ENCODE results near the gene TSEN54.

TSEN54 gene

GRCh38 chr17:75488693-75489510 lies 27.4 kb upstream of the TSEN54 start:
- DNase-seq (ENCODE audit: low read depth in 2 of 2): no peak

- DNase-seq (ENCODE audit: low read depth in 2 of 2): no peak
These were observed 26.8 kb upstream of the TSEN54 start for GRCh38 chr17:75489511-75489955.

- DNase-seq (ENCODE audit: low read depth in 2 of 2): no peak
These were observed 26.1 kb upstream of the TSEN54 start for GRCh38 chr17:75490173-75490743.

- no peak for DNase-seq (ENCODE audit: low read depth in 2 of 2)
These were observed 25.2 kb upstream of the TSEN54 start for GRCh38 chr17:75490953-75491649.

DNA sequence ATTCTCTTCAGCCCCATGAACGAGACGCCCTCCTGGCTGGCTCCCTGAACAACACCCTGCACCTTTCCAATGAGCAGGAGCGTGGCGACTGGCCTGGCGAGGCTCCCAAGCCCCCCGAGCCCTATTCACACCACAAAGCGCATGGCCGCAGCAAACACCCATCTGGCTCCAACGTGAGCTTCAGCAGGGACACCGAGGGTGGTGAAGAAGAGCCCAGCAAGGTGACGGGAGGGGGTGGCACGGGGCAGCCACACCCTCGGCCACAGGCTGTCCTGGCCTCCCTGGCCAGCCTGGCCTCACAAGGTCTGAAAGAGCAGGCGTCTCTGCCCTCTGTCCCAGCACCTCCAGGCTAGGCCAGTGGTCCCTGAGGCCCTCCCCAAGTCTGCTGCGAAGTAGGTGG lies 24.6 kb upstream of the TSEN54 start:
- DNase-seq (ENCODE audit: low read depth in 2 of 2): no peak

- no peak for DNase-seq (ENCODE audit: low read depth in 2 of 2)
These were observed 23.7 kb upstream of the TSEN54 start for GRCh38 chr17:75492555-75493168.

DNA sequence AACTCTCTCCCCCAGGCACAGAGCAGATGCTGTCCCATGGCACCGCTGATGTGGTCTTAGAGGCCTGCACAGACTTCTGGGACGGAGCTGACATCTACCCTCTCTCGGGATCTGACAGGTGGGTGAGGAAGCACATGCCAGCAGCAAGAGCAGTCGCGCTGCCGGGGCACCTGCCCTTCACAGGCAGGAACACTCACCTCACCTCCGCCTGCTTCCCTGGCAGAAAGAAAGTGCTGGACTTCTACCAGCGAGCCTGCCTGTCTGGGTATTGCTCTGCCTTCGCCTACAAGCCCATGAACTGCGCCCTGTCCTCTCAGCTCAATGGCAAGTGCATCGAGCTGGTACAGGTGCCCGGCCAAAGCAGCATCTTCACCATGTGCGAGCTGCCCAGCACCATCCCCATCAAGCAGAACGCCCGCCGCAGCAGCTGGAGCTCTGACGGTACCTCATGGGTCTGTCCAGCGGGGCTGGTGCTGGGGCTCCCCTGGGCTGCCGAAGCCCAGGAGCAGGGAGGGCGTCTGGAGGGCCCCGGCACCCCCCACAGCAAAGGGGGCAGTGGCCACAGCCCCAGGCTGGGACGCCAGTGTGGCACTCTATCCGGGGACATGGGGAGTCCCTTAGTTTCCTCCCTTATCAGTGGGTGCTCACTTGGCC lies 22.7 kb upstream of the TSEN54 start:
- DNase-seq (ENCODE audit: low read depth in 2 of 2): no peak

DNA sequence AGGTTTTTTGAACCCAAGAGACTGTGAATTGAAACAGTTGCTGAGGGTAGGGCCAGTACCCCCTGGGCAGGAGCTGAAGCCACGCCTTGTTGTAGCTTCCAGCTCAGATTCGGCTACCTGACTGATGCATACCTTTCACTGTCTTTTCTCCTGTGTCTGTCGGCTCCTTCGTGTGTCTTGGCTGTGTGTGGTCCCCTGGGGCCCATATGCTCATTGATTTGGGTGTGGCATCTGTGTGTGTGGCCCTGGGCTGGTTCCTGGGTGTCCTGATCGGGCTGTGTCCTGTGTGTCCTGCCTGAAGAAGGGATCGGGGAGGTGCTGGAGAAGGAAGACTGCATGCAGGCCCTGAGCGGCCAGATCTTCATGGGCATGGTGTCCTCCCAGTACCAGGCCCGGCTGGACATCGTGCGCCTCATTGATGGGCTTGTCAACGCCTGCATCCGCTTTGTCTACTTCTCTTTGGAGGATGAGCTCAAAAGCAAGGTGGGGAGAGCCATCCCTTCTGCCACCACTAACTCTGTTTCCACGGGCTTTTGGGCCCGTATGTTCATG lies 21.9 kb upstream of the TSEN54 start:
- DNase-seq (ENCODE audit: low read depth in 2 of 2): no peak

GRCh38 chr17:75496005-75496404 lies 20.3 kb upstream of the TSEN54 start:
- no peak for DNase-seq (ENCODE audit: low read depth in 2 of 2)

- DNase-seq (ENCODE audit: low read depth in 2 of 2): no peak
These were observed 18.1 kb upstream of the TSEN54 start for GRCh38 chr17:75498039-75498725.

GRCh38 chr17:75498726-75499213 lies 17.6 kb upstream of the TSEN54 start:
- no peak for DNase-seq (ENCODE audit: low read depth in 2 of 2)

DNA sequence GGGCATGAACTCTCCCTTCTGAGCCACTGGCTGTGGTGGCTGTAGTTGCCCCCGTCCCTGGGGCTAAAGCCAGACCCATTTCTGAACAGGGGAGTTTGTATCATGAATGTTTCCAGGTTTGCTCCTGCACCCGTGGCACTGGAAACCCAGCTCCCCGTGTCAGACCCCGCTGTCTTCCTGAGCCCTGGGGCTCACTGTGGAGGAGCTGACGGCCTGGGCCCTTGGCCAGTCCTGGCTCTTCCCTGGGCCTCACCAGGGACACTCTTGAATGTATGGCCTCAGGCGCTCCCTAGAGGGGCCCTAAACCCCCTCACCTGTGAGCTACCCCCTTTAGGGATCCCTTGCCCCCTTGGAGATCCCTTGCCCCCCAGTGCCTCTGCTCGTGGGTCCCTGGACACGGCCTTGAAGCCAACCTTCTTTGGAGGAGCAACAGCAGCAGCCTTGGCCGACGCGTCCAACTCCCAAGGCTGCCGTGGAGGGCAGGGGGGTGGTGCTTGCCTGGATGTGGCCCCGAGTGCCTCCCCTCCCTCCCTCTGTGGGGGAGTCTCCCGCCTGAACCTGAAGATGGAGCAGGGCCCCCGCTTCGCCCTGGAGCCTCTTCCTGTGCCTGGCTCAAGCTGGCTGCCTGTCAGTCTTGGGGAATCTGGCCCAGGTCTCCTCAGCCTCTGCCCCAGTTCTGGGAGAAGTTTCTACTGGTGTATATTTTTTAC lies 16.9 kb upstream of the TSEN54 start:
- DNase-seq (ENCODE audit: low read depth in 2 of 2): no peak

DNA sequence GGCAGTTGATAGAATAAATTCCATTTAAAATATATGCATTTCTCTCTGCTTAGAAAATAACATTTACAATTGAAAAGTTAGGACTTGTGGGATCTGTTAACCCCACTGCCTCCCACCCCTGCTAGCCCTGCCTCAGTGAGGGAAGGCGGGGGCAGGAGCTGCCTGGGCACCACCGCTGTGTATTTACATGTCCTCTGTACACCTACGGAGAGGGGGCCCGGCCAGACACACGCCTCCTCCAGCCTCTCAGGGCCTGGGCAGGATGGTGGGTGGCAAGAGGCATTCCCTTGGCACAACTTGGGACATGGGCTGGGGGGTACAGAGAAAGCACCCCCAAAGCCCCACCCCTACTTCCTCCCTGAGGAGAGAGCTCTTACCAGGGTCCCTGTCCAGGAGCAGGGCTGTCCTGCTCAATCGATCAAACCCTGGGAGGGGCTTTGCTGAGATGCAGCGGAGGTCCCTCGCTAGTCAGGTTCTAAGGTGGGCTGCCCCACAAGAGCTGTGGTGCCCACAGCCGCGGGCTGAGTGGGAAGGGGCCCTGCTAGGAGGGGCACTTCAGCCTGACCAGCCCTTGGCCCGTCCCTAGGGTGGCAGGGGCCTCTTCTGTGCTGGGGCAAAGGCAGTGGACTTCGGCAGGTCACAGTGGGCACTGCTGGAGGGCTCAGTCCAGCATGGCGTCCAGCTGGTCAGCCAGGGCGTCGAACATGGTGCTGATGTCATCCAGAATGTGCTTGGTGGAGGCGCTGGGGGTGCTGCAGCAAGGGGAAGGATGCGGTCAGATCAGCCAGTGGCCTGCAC lies 15.7 kb upstream of the TSEN54 start:
- no peak for DNase-seq (ENCODE audit: low read depth in 2 of 2)

- DNase-seq (ENCODE audit: low read depth in 2 of 2): no peak
These were observed 14.8 kb upstream of the TSEN54 start for GRCh38 chr17:75501378-75502071.

- no peak for DNase-seq (ENCODE audit: low read depth in 2 of 2)
These were observed 14.1 kb upstream of the TSEN54 start for GRCh38 chr17:75502072-75502720.

- no peak for DNase-seq (ENCODE audit: low read depth in 2 of 2)
These were observed 13.5 kb upstream of the TSEN54 start for GRCh38 chr17:75502721-75503329.

GRCh38 chr17:75503337-75503950 lies 12.9 kb upstream of the TSEN54 start:
- DNase-seq (ENCODE audit: low read depth in 2 of 2): no peak
